SK-N-SH treated with all-trans-retinoic acid at 6 μM for 48 hours (cell line): ENCODE data around the gene SLC6A8.

Experiments used
- ATAC-seq: fragments of 200-7000 bp; cut with Tn5 transposase; 3 replicates; pipeline ENCODE4 v1.9.1; 2020; ENCODE audit warnings: mild to moderate bottlenecking, moderate library complexity
- ARNTL ChIP-seq: fragments of 450-650 bp; formaldehyde crosslinking; IDR thresholded peaks from 2 replicates; pipeline ENCODE4 v1.5.0; 2020; ENCODE audit warnings: low read depth, mild to moderate bottlenecking, moderate library complexity, borderline replicate concordance
- BACH2 ChIP-seq: fragments of 250-450 bp; sonication (Bioruptor Pico); IDR thresholded peaks from 2 replicates; pipeline ENCODE4 v1.9.0; 2021; ENCODE audit warnings: mild to moderate bottlenecking, borderline replicate concordance
- CREB5 ChIP-seq: fragments of 250-450 bp; sonication (Bioruptor Pico); IDR thresholded peaks from 2 replicates; pipeline ENCODE4 v1.5.1; 2020; ENCODE audit warnings: low read depth, mild to moderate bottlenecking, moderate library complexity
- CSDC2 ChIP-seq: fragments of 250-450 bp; sonication (Bioruptor Pico); IDR thresholded peaks from 2 replicates; pipeline ENCODE4 v1.5.0; 2020; ENCODE audit warnings: mild to moderate bottlenecking, moderate library complexity
- CSRNP3 ChIP-seq: fragments of 250-450 bp; sonication (Bioruptor Pico); IDR thresholded peaks from 2 replicates; pipeline ENCODE4 v1.5.1; 2021; ENCODE audit warnings: mild to moderate bottlenecking, moderate library complexity
- ESRRG ChIP-seq: fragments of 250-450 bp; sonication (Bioruptor Pico); IDR thresholded peaks from 2 replicates; pipeline ENCODE4 v1.6.1; 2021; ENCODE audit warnings: mild to moderate bottlenecking
- GLIS3 ChIP-seq: fragments of 250-450 bp; sonication (Bioruptor Pico); IDR thresholded peaks from 2 replicates; pipeline ENCODE4 v1.5.0; 2020; ENCODE audit warnings: mild to moderate bottlenecking, moderate library complexity
- ISL1 ChIP-seq: fragments of 250-450 bp; sonication (Bioruptor Pico); IDR thresholded peaks from 2 replicates; pipeline ENCODE4 v2.1.2; 2022; ENCODE audit warnings: mild to moderate bottlenecking, moderate library complexity
- OSR1 ChIP-seq: fragments of 250-450 bp; sonication (Bioruptor Pico); IDR thresholded peaks from 2 replicates; pipeline ENCODE4 v1.8.0; 2022; ENCODE audit warnings: moderate library complexity, mild to moderate bottlenecking, inconsistent platforms
- PATZ1 ChIP-seq: fragments of 250-450 bp; sonication (Bioruptor Pico); IDR thresholded peaks from 2 replicates; pipeline ENCODE4 v1.8.0; 2020; ENCODE audit warnings: mild to moderate bottlenecking, moderate library complexity, borderline replicate concordance
- POU6F1 ChIP-seq: fragments of 250-450 bp; sonication (Bioruptor Pico); IDR thresholded peaks from 2 replicates; pipeline ENCODE4 v1.8.0; 2021; ENCODE audit warnings: low read depth, mild to moderate bottlenecking, moderate library complexity, borderline replicate concordance
- PPARA ChIP-seq: fragments of 250-450 bp; sonication (Bioruptor Pico); IDR thresholded peaks from 2 replicates; pipeline ENCODE4 v1.5.0; 2020; ENCODE audit warnings: mild to moderate bottlenecking, borderline replicate concordance
- RARB ChIP-seq: fragments of 250-450 bp; sonication (Bioruptor Pico); IDR thresholded peaks from 2 replicates; pipeline ENCODE4 v1.8.0; 2021; ENCODE audit warnings: mild to moderate bottlenecking, moderate library complexity
- TCF4 ChIP-seq: fragments of 250-450 bp; sonication (Bioruptor Pico); IDR thresholded peaks from 2 replicates; pipeline ENCODE4 v1.8.0; 2021; ENCODE audit warnings: mild to moderate bottlenecking, moderate library complexity, borderline replicate concordance
- ZC3H10 ChIP-seq: fragments of 250-450 bp; sonication (Bioruptor Pico); IDR thresholded peaks from 2 replicates; pipeline ENCODE4 v1.5.1; 2021; ENCODE audit warnings: mild to moderate bottlenecking, moderate library complexity
- ZFP3 ChIP-seq: fragments of 250-450 bp; sonication (Bioruptor Pico); IDR thresholded peaks from 2 replicates; pipeline ENCODE4 v1.5.0; 2020; ENCODE audit warnings: mild to moderate bottlenecking, moderate library complexity
- ZFP30 ChIP-seq: fragments of 450-650 bp; formaldehyde crosslinking; IDR thresholded peaks from 2 replicates; pipeline ENCODE4 v1.5.0; 2022; ENCODE audit warnings: mild to moderate bottlenecking, moderate library complexity
- ZNF565 ChIP-seq: fragments of 450-650 bp; formaldehyde crosslinking; conservative IDR thresholded peaks from 2 replicates; pipeline ENCODE4 v1.5.0; 2020; ENCODE audit warnings: low read depth, mild to moderate bottlenecking, moderate library complexity
- ZNF70 ChIP-seq: fragments of 450-650 bp; formaldehyde crosslinking; IDR thresholded peaks from 2 replicates; pipeline ENCODE4 v1.5.0; 2020; ENCODE audit warnings: mild to moderate bottlenecking, moderate library complexity
- ZNF8 ChIP-seq: fragments of 450-650 bp; formaldehyde crosslinking; IDR thresholded peaks from 2 replicates; pipeline ENCODE4 v1.5.0; 2020; ENCODE audit warnings: mild to moderate bottlenecking, moderate library complexity

Gene SLC6A8

GRCh38 chrX:153651540-153652079, 36.1 kb upstream of the SLC6A8 start:
- no peak for TF ChIP-seq ZNF565
- no peak for TF ChIP-seq ZC3H10 (CRISPR knock-in tag)
- no peak for TF ChIP-seq ZFP3 (CRISPR knock-in tag)
- TF ChIP-seq BACH2 (CRISPR knock-in tag): no peak
- TF ChIP-seq TCF4 (CRISPR knock-in tag): no peak
- peak; percentile 69 for ATAC-seq

- no peak for ATAC-seq
- TF ChIP-seq ZFP30 (CRISPR knock-in tag): peak; percentile 69
- no peak for TF ChIP-seq CSRNP3 (CRISPR knock-in tag)
- TF ChIP-seq, all 23 proteins: peak for 1
Measured at GRCh38 chrX:153653556-153653955, 34.2 kb upstream of the SLC6A8 start.

- no peak for ATAC-seq
- TF ChIP-seq ARNTL (CRISPR knock-in tag): no peak
- no peak for TF ChIP-seq PPARA (CRISPR knock-in tag)
- TF ChIP-seq CREB5 (CRISPR knock-in tag): no peak
- TF ChIP-seq ZNF70 (CRISPR knock-in tag): no peak
- no peak for TF ChIP-seq ZFP3 (CRISPR knock-in tag)
- TF ChIP-seq ESRRG (CRISPR knock-in tag): no peak
- TF ChIP-seq CSDC2 (CRISPR knock-in tag): no peak
- TF ChIP-seq RARB (CRISPR knock-in tag): no peak
Measured at GRCh38 chrX:153657161-153657560, 30.6 kb upstream of the SLC6A8 start.

GRCh38 chrX:153659268-153659667, 28.5 kb upstream of the SLC6A8 start:
- no peak for ATAC-seq
- TF ChIP-seq TCF4 (CRISPR knock-in tag) (no peak), OSR1 (CRISPR knock-in tag) (no peak), PPARA (CRISPR knock-in tag) (no peak), POU6F1 (CRISPR knock-in tag) (no peak), ARNTL (CRISPR knock-in tag) (no peak), CSRNP3 (CRISPR knock-in tag) (no peak), GLIS3 (CRISPR knock-in tag) (no peak), ISL1 (no peak), ZNF8 (CRISPR knock-in tag) (no peak), BACH2 (CRISPR knock-in tag) (no peak), ZNF70 (CRISPR knock-in tag) (no peak), PATZ1 (CRISPR knock-in tag) (no peak), ZFP30 (CRISPR knock-in tag) (no peak)
